Fibroblast of mammary gland (primary cell): ENCODE results near the gene OR6C3.
"Not testable (repeated sequence)": the region's sequence is repeated elsewhere in the genome, so short reads cannot be mapped to it uniquely, and the experiment has no call there.

Experiments used
- DNase-seq: peaks from one replicate; pipeline ENCODE4 v3.0.0-alpha.2; 2010; ENCODE audit warnings: low read depth
- H3K4me3 ChIP-seq: 2 replicates; pipeline ENCODE4 v1.5.1; 2011; ENCODE audit warnings: low read depth, mild to moderate bottlenecking, low read length, moderate library complexity; ENCODE audit not compliant: control insufficient read depth
- TF ChIP-seq, protein P1 (sequence below): conservative IDR thresholded peaks from 2 replicates; pipeline ENCODE4 v1.5.1; 2011; ENCODE audit warnings: low read depth, low read length, inconsistent platforms; ENCODE audit not compliant: control insufficient read depth, insufficient read depth

The OR6C3 gene

DNA sequence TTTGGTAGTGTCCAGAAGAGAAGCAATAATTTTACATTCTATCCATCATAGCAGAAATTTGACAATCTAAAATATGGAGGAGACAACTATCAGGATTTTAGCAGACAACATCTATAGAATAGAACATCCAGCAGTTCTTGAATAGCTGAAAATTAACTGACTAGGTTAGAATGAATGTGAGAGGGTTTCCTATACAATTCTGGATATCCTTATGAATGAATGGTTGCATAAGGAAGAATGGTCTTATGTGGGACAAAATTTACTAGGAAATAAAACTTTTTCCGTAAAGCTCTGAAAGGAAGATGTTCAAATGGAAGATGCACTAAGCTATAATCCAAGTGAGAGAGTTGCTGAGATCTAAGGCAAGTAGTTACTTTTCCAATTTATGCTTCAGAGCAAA, at the start of gene OR6C3:
Gene OR6C3, plus strand, starts transcription at position 301 of the 400 bp plus-strand sequence. CDS start 955 bp downstream, outside the sequence.
- H3K4me3 ChIP-seq = no peak within 1 kb of the TSS
- no peak for DNase-seq
- TF ChIP-seq, protein P1, sequence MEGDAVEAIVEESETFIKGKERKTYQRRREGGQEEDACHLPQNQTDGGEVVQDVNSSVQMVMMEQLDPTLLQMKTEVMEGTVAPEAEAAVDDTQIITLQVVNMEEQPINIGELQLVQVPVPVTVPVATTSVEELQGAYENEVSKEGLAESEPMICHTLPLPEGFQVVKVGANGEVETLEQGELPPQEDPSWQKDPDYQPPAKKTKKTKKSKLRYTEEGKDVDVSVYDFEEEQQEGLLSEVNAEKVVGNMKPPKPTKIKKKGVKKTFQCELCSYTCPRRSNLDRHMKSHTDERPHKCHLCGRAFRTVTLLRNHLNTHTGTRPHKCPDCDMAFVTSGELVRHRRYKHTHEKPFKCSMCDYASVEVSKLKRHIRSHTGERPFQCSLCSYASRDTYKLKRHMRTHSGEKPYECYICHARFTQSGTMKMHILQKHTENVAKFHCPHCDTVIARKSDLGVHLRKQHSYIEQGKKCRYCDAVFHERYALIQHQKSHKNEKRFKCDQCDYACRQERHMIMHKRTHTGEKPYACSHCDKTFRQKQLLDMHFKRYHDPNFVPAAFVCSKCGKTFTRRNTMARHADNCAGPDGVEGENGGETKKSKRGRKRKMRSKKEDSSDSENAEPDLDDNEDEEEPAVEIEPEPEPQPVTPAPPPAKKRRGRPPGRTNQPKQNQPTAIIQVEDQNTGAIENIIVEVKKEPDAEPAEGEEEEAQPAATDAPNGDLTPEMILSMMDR = no peak

DNA sequence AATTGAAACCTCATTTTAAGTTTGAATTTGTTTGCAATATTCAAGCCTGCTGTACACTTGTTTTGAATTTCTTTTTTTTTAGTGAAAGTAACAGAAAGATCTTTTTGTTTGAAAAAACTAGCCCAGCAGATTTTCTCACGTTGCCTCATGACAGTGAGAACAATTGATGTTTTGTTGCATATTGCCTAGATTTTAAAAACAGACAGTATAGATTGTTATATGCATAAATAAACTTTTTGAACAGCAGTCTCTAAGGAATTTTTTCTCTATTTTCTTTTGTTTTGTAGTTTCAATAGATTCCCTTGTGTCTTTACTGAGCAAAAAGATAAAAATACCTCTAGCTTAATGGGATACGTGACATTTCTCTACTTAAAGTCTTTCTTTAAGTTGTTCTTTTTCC, 49.6 kb upstream of the OR6C3 start:
- TF ChIP-seq, protein P1 = no peak

DNA sequence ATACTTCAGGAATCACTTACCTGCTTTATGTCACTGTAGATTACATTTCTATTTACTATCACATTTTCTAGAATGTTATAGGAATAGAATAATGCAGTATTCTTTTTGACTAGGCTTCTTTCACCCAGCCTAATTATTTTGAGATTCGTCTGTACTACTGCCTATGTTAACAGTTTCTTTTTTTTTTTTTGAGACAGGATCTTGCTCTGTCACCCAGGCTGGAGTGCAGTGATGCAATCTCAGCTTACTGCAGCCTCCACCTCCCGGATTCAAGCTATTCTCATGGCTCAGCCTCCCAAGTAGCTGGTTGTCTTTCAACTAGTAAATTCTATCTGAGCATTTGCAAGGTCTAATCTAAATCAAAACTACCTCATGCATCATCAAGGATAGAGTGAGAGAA, 40.5 kb upstream of the OR6C3 start:
- DNase-seq = no peak
- no peak overlapping the region for H3K4me3 ChIP-seq
- TF ChIP-seq, protein P1 = no peak

More for the DNA sequence above, 49.6 kb upstream of the OR6C3 start:
- H3K4me3 ChIP-seq = no peak overlapping the region
- no peak for DNase-seq

DNA sequence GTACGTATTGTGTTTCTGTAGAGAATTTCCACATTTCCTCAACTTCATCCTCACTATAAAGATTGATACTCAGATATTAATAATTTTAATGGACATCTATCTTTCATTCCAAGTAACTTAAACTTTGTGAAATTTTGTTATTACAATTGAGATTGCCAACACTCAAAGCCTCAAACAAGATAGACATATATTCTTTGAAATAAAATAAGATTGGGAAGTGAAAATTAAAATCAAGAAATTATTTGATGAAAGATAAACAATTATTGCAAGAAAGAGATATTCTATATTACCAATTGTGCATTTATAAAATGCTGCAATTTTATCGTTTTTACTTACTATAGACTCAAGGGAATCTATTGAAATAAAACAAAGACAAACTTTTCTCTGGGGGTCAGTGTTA, 34.1 kb upstream of the OR6C3 start, which contains the start of gene OR6C6:
Gene OR6C6, minus strand, starts transcription at position 101 of the 400 bp plus-strand sequence. CDS start 1,337 bp downstream, outside the sequence.
- no peak for DNase-seq

DNA sequence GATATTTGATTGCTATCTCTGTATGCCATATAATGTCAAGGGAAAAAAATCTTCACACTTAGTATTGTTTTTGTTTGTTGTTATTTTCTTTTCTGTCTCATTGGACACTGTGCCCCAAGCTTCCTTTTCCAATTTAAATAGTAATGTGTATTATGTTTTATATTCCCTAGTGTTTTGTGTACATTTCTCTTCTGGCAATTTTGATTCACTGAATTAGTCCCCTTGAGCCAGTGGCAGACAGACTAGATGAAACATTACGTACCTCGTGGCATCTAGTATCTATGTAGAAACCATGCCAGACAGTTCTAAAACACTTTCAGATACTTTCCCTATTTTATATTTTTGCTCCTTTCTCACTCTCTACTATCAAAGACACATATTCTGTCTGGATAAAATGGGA, 16.5 kb upstream of the OR6C3 start, which contains the start of gene OR6C1:
Gene OR6C1, plus strand, starts transcription at position 301 of the 400 bp plus-strand sequence. CDS start 6,257 bp downstream, outside the sequence.
- no peak within 1 kb of the TSS for H3K4me3 ChIP-seq
- TF ChIP-seq, protein P1 = no peak
- DNase-seq = no peak

More for the DNA sequence above, 34.1 kb upstream of the OR6C3 start, which contains the start of gene OR6C6:
- no peak within 1 kb of the TSS for H3K4me3 ChIP-seq
- TF ChIP-seq, protein P1 = no peak

DNA sequence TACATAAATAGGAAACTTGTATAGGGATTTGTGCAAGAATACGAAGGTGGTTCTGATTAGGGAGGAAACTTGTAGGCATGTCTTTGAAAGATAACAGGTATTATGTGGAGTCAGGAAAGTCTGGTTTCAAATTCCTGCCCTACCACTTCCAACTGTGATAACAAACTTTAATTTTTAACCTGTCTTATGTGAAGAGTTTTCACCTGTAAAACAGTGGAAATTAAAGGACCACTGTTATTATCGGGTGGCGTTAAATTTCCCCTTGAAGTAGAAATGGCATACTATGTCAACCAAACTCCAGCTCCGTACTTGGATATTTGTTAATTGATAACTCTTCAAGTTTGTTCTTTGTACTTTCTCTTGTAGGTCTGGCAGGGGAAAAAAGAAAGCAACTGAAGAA, 10.3 kb upstream of the OR6C3 start:
- TF ChIP-seq, protein P1 = no peak
- H3K4me3 ChIP-seq = no peak overlapping the region
- DNase-seq = no peak

DNA sequence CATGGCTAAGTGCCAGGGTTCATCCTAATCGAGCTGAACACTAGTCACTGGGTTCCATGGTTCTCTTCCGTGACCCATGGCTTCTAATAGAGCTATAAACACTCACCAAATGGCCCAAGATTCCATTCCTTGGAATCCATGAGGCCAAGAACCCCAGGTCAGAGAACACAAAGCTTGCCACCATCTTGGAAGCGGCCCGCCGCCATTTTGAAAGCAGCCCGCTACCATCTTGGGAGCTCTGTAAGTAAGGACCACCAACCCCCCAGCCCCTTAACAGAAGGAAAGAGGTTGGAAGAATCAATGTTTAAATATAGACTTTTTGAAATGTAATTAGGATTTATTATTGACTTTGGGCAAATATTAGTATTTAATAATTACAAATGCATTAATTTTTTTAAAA, 4.7 kb upstream of the OR6C3 start:
- H3K4me3 ChIP-seq, DNase-seq: not testable (repeated sequence)
